Dermis microvascular lymphatic vessel endothelial cell (primary cell): ENCODE measurements around the gene TXNDC5. TPM values are rescaled to one million over a fixed set of nuclear protein-coding genes. Genes with fewer than 3 reads are reported as not detected.
A peak's percentile ranks its signal among the peaks of the same experiment; 100 is the strongest.

Source experiments
- DNase-seq, 2 donors: peaks; one replicate each; pipeline versions ENCODE4 v3.0.0 to v3.0.0-alpha.2; 2010; ENCODE audit warnings: low read depth in 2 of 2
- total RNA-seq: library from RNA; depleted of rRNA; stranded (reverse); fragments of >200 nt; gene quantifications from 2 replicates; pipeline ENCODE4 v1.2.1, GENCODE V29; 2014

Gene TXNDC5
- total RNA-seq, 1 donor from 2014 or later: 1,097 TPM

DNA sequence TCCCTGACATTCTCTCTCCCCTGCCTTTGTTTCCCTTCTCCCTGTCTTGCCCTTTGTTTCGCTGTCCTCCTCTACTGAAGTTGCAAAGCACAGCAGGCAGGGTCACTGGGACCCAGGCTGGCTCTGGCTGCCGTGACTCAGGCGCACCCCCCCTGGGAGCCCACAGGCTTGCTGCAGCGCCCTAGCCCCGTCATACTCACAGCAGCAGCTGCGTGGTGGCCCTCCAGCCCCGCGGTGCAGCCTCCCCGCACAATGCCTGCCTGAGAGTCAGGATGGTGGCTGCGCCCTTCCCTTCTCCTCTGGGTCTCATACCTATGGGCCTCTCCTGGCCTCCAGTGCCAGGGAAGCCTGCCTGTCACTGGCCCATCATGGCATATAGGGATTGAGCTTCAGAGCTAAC lies 41.7 kb downstream of the TXNDC5 start:
- DNase-seq: no peak

DNA sequence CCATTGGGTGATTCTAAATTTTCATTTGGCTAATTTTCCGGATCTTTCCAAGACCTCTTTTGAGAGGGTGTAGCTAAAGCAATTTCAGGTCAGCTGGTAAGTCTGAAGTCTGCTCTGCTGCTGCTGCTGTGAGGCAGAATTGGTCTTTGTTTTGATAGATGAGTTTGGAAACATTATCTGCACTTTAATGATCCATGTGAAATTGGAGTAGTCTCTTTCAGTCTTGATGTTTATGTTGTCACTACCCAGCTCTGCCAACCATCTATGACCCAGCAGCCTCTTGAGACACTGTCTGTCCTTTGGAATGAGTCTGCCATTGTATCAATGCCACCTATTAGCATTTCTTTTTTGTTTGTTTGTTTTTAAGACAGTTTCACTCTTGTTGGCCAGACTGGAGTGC lies 44.1 kb downstream of the TXNDC5 start:
- DNase-seq: no peak

DNA sequence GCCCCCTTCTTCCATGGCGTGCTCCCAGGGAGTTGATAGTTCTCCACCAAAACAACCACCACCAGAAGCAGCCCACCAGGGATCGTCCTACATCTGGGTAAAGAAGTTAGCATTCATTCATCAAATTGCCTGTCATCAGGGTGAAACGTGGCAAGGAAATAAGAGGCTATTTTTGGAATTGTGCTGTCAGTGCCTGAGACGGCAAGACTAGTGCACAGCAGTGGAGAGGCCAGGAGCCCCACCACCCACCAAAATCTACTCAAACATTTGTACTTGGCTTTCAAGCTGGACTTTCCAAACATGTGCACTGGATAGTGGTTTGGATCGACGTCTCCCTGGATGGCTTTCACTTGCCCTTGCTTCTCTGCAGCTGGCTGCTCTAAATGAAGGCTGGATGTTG lies 44.8 kb downstream of the TXNDC5 start:
- no peak for DNase-seq

DNA sequence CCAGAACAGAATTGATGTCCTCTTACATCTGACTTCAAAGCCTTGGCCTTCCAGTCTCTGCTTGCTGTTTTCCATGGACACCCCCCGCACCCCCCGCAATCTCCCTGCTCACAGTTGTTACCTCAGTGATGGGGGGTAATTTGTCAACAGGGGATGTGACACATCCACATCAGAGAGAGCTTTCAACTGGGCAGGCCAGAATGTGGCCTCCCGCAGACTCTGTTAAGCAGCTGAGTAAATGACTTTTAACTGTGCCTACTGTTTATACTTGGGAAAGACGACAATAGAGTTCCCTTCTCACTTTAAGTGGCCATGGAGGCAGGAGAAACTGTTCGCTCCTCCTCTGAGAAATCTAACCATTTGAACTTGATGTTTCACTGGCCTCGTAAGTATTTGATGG lies 51.0 kb downstream of the TXNDC5 start:
- no peak for DNase-seq

DNA sequence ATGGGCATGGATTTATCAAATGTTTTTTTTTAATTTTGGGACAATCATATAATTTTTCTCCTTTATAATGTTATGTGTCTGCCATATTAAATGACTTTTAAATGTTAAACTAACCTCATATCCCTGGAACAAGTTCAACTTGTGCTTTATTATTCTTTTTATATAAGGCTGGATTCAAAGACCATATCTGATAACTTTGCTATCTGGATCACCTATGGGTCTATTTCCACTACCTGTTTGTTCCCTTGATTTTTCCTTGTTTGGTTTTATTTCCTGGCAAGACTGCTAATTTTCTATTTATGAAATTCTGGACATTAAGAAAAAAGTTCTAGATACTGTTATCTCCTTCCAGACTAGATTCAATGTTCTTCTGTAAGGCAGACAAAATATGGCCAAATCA lies 58.8 kb downstream of the TXNDC5 start:
- no peak for DNase-seq

DNA sequence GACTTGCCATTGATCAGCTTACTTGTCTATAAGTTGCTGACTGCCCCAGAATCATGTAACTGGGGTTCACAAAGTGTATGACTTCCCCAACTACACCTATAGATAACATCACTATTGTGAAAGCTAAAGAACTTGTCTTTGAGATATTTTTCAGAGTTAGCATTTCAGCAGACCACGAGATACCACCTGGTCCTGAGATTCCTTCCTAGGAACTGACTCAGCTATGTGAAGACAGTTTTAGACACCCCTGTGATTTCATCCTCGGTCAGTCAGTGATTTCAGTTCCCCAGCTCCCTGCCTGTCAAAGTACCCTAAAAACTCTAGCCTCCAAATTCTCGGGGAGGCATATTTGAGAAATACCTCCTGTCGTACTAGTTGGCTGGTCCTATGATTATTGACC lies 62.4 kb downstream of the TXNDC5 start:
- DNase-seq: no peak

DNA sequence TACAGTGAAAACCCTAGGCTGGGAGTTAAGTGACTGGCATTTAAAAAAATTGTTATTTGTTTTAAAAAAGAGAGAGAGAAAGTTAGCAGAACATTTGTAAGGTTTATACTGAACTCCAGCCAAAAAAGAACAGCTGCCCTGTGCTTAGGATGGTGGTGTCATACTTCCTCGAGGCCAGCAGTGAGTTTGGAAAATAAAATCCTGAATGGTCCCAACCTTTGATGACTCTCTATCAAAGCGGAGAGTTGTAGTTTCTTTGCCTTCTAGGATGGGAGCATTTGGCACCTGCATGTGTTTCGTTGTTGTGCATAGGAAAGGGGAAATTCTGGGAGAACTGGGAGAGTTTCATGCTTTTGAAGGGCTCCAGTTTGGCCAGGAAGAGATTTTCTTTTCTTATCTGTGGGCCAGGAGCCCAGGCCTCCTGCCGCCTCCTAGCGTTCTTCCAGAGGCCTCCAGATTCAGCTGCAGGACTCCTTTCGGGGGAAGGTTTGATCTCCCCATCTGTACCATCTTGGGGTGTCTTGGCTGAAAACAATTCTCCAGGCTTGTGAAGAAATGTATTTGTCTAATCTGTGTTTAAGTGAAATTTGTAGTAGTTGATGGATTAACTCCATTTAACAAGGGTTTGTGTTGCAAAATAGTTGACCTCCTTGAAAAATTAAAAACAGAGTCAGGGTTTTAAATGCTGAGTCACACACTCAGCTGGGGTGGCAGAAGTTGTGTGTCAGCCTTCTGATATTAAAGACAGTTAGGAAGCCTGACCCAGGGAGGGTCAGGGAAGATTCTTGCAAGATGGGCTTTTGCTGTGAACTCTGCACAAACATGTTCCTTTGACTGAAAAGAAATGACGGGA lies 63.4 kb downstream of the TXNDC5 start:
- peak; percentile 63 to 79 for DNase-seq

DNA sequence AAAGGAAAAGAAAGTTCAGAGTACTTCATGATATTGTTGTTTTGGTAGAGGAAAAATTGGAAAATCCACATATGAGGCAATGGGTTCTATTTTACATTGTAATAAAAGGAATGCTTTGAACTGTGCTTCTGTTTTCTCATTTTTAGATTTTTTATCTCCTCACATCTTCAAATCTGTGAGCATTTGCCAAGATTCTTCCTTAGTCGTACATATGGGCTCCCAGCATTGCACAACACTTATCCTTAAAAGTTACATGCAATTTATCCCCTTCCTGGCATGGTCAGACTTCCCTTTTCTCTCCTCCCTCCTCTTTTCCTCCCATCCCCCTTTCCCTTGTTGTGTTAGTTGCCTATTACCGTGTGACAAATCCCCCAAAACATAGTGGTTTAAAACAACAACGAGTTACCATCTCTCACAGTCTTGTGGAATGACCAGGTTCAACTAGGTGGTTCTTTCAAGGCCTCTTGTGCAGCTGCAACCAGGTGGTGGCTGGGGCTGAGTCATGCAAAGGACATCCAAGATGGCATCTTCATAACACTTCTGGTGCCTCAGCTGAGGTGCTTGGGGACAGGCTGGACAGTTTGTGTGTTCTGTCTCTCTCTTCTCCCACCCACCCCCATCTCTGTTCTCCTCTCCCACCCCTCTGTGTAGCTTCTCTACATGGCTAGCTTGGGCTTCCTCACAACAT lies 68.7 kb downstream of the TXNDC5 start:
- no peak for DNase-seq

DNA sequence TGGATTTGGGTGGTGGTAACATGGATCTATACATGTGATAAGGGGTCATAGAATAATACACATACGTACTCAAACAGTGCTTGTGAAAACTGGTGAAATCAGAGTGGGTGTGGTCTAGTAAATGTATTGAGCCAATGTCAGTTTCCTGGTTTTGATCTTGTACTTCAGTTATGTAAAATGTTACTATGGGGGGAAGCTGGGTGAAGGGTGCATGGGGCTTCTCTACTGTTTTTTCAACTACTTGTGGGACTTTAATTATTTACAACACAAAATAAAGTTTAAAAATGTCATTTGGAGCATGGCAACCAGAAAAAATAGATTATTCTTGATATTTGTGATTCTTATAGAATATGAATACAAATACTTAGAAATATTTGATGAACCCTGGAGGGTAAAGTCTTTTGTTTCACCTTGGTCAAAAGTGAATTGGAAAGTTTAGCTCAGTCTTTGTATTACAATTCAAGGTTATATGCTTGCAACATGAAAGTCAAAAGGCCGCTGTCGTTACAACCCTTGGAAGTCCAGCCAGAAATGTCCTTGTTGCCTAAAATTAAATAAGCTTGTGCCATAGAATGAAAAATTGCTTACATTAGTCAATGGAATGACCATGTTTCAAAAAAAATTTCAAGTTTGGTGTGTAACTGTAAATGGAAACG lies 74.1 kb downstream of the TXNDC5 start:
- no peak for DNase-seq

DNA sequence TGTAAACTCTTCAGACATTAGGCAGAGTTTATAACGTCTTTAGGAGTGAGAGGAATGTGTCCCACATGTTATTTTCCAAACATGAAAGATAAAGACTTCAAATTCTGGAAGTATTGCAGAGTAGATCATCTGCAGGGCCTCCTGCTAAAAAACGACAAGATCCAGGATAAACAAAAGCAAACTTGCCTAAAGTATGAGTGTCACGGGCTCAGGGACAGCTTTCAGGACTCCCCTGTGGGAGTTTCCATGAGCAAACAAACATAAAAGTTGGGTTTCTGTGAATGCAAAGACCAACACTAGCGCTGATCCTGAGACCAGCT lies 76.9 kb downstream of the TXNDC5 start:
- no peak for DNase-seq

DNA sequence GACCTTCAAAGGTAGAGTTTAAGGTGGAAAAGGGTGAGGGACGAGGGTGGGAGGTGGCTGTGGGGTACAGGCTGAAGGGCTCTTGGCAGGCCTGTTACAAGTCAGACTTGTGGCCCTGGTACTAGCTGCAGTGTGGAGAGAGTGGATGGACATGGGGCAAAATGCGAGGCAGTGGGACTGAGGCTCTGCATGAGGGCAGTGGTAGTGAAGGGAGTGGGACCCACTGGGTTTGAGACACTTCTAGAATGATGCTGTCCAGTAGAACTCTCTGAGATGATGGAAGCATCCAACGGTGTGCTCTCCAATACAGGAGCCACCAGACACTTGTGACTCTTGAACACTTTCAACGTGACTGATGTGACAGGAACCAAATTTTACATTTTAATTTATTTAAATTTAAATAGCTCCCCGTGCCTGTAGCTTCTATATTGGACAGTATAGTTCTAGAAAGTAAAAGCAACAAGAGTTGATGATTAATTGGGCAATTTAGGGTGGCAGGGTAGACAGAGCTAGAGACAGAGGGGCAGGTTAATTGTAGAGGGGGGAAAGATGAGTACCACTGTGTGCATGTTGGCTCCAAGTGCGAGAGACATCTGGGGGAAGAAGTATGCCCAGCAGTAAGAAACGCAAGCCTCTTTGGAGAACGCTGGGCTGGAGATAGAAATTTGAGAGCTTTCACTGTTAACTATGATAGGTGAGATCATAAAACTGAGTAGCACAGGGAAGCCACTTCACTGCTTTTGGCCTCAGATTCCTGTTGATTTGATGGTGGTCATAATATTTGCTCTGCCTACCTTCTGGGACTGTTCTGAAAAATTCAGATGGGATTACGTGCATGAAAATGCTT lies 77.5 kb downstream of the TXNDC5 start:
- DNase-seq: no peak

Other genes starting within 250 kb of the TXNDC5 start
- gene BMP6, start 184.7 kb downstream of the TXNDC5 start, total RNA-seq: 72.8 and 153 TPM in 2 replicates
- 13.3 and 14.6 TPM in 2 replicates for gene BLOC1S5, start 153.6 kb upstream of the TXNDC5 start, total RNA-seq
- gene EEF1E1, start 191.8 kb upstream of the TXNDC5 start, total RNA-seq: 23.4 and 37.2 TPM in 2 replicates